Measurements from ENCODE around the gene RFESD. TPM values are rescaled to one million over a fixed set of nuclear protein-coding genes. Genes with fewer than 3 reads are reported as not detected.
A peak's percentile ranks its signal among the peaks of the same experiment; 100 is the strongest.

RFESD gene
- total RNA-seq, 3 donors from 2014 or later = 1.6 to 4.3 (median 3.4) TPM

DNA sequence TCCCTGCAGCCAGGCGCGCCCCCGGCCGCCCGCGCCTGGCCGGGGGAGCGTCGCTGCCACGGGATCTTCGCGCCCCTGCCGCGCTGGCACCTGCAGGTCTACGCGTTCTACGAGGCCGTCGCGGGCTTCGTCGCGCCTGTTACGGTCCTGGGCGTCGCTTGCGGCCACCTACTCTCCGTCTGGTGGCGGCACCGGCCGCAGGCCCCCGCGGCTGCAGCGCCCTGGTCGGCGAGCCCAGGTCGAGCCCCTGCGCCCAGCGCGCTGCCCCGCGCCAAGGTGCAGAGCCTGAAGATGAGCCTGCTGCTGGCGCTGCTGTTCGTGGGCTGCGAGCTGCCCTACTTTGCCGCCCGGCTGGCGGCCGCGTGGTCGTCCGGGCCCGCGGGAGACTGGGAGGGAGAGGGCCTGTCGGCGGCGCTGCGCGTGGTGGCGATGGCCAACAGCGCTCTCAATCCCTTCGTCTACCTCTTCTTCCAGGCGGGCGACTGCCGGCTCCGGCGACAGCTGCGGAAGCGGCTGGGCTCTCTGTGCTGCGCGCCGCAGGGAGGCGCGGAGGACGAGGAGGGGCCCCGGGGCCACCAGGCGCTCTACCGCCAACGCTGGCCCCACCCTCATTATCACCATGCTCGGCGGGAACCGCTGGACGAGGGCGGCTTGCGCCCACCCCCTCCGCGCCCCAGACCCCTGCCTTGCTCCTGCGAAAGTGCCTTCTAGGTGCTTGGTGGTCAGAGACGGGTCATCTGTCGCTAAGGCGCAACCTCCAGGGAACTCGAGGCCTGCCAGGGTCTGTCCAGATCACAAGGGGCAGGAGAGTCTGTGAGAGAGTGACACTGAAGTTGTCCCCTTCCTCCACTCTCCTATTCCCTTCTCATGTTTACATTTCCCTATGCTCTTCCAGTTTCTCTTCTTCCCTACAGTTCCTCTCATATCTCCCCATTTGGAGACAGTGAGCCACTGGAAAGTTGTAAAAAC, 25.4 kb upstream of the RFESD start:
- peak overlapping the region; percentile 55 to 74 (median 57) for H3K4me3 ChIP-seq
- no peaks in the 10 kb centered on the region for H3K9me3 ChIP-seq
- intact Hi-C loops (cut with DNase I; ENCODE audit: low total_unique reads) = no loop called here
- no peak for TF ChIP-seq POLR2AphosphoS5 (IDR thresholded peaks at IDR 0.05)
- TF ChIP-seq POLR2A (IDR thresholded peaks at IDR 0.05) = no peak
- TF ChIP-seq, protein P1, sequence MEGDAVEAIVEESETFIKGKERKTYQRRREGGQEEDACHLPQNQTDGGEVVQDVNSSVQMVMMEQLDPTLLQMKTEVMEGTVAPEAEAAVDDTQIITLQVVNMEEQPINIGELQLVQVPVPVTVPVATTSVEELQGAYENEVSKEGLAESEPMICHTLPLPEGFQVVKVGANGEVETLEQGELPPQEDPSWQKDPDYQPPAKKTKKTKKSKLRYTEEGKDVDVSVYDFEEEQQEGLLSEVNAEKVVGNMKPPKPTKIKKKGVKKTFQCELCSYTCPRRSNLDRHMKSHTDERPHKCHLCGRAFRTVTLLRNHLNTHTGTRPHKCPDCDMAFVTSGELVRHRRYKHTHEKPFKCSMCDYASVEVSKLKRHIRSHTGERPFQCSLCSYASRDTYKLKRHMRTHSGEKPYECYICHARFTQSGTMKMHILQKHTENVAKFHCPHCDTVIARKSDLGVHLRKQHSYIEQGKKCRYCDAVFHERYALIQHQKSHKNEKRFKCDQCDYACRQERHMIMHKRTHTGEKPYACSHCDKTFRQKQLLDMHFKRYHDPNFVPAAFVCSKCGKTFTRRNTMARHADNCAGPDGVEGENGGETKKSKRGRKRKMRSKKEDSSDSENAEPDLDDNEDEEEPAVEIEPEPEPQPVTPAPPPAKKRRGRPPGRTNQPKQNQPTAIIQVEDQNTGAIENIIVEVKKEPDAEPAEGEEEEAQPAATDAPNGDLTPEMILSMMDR (IDR thresholded peaks at IDR 0.05) = no peak
- peaks cover 0 to 4% of the 10 kb centered on the region in 2 donors for H3K4me1 ChIP-seq
- H3K27me3 ChIP-seq = no peaks in the 10 kb centered on the region
- no peaks in the 10 kb centered on the region for H3K36me3 ChIP-seq
- no peak overlapping the region for H3K27ac ChIP-seq
- no peak for DNase-seq (ENCODE audit: low spot score in 2 of 2)

DNA sequence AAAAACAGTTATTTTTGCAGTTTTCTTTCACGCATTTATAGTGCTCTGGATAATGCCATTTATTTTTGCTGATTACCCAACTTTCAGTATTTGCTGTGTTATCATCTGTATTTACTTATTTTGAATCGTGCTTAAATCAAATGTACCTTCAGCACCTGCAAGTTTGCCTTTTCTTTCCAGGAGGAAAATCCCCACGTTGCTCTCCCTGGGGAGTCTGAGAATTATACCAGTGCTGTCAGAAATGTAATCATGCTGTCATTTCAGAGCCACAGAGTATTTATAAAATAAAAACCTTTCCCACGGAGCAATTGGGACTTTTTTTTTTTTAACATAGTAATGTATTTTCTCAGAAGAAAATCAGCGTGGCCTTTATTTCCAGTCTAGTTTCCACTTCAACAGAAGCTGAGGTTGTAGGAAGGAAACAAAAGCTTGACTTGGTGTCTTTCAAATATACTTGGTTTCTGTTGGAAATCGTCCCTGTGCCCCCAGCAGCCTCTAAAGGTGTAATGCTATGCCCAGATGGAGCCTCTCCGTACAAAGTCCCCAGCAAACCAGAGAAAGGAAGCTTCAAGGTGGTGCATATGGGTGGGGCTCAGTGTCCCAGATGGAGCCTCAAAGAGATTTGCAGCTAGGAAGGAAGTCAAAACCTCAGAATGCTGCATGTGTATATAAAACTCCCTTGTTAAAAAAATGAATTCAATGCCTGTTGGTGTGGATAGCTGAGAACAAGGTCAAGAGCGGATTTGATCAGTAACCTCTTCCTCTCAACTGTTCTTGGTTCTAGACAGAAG, 24.5 kb upstream of the RFESD start:
- no peaks in the 10 kb centered on the region for H3K36me3 ChIP-seq
- no peaks in the 10 kb centered on the region for H3K27me3 ChIP-seq
- peak overlapping the region in 1 of 3 donors; percentile 57 for H3K4me3 ChIP-seq
- peaks cover 0 to 4% of the 10 kb centered on the region in 2 donors for H3K4me1 ChIP-seq
- intact Hi-C loops (cut with DNase I; ENCODE audit: low total_unique reads) = no loop called here
- H3K27ac ChIP-seq = no peak overlapping the region
- H3K9me3 ChIP-seq = no peaks in the 10 kb centered on the region
- DNase-seq (ENCODE audit: low spot score in 2 of 2) = no peak
- TF ChIP-seq, protein P1 (IDR thresholded peaks at IDR 0.05) = no peak
- TF ChIP-seq POLR2AphosphoS5 (IDR thresholded peaks at IDR 0.05) = no peak
- TF ChIP-seq POLR2A (IDR thresholded peaks at IDR 0.05) = no peak

DNA sequence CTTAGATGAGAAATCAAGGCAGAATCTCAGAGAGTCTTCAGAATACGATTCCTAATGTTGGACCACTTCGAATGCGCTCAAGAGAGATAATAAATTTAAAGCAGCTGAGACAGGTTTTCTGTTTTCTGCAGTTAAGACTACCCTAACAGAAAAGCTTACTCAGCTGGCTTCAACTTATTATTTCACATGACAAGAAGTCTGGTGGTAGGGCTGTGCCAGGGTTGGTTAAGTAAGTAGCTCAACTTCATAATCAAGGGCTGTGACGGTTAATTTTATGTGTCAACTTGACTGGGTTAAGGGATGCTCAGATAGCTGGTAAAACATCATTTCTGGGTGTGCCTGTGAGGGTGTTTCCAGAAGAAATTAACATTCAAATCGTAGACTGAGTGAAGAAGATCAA, 22.9 kb upstream of the RFESD start:
- intact Hi-C loops (cut with DNase I; ENCODE audit: low total_unique reads) = no loop called here
- DNase-seq (ENCODE audit: low spot score in 2 of 2) = no peak
- H3K9me3 ChIP-seq = no peaks in the 10 kb centered on the region
- H3K27me3 ChIP-seq = no peaks in the 10 kb centered on the region
- H3K36me3 ChIP-seq = no peaks in the 10 kb centered on the region
- TF ChIP-seq POLR2AphosphoS5 (IDR thresholded peaks at IDR 0.05) (no peak), POLR2A (IDR thresholded peaks at IDR 0.05) (no peak)
- TF ChIP-seq, protein P1 (IDR thresholded peaks at IDR 0.05) = no peak
- no peak overlapping the region for H3K27ac ChIP-seq
- H3K4me1 ChIP-seq = peaks cover 0 to 4% of the 10 kb centered on the region in 2 donors
- no peak overlapping the region for H3K4me3 ChIP-seq

DNA sequence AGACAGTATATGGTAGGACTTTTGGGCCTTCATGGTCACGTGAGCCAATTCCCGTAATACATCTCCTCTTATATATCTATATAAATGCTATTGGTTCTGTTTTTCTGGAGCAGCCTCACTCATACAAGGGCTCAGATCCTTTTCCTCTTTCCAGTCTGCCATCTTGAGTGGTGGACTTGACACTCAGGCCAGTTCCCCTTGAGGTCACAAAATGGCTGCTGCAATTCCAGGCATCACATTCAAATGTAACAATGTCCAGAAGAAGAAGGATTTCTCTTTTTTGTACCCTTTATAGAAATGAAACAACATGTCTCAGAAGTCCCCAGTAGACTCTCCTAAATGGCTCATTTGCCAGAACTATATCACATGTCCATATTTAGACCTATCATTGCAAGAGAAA, 22.2 kb upstream of the RFESD start:
- TF ChIP-seq POLR2A (IDR thresholded peaks at IDR 0.05) = no peak
- TF ChIP-seq POLR2AphosphoS5 (IDR thresholded peaks at IDR 0.05) = no peak
- TF ChIP-seq, protein P1 (IDR thresholded peaks at IDR 0.05) = no peak
- H3K27me3 ChIP-seq = no peaks in the 10 kb centered on the region
- H3K4me1 ChIP-seq = peaks cover 0 to 4% of the 10 kb centered on the region in 2 donors
- DNase-seq (ENCODE audit: low spot score in 2 of 2) = no peak
- no peaks in the 10 kb centered on the region for H3K9me3 ChIP-seq
- no peak overlapping the region for H3K4me3 ChIP-seq
- H3K27ac ChIP-seq = no peak overlapping the region
- H3K36me3 ChIP-seq = no peaks in the 10 kb centered on the region
- intact Hi-C loops (cut with DNase I; ENCODE audit: low total_unique reads) = no loop called here

All from breast epithelium (tissue), 4 donors.